Occipital lobe (tissue), 2 donors: ENCODE results near the gene TEX9. TPM values are rescaled to one million over a fixed set of nuclear protein-coding genes. Genes with fewer than 3 reads are reported as not detected.
A peak's percentile ranks its signal among the peaks of the same experiment; 100 is the strongest.

Experiments
- DNase-seq: peaks from one replicate; lab custom pipeline; 2025; lab: John Stamatoyannopoulos, UW
- total RNA-seq: library from RNA; depleted of rRNA; stranded (reverse); fragments of >200 nt; gene quantifications from one replicate; pipeline ENCODE4 v1.2.3, GENCODE V29; 2014

Gene TEX9
- total RNA-seq, 1 donor from 2014 or later = 23.2 TPM

DNA sequence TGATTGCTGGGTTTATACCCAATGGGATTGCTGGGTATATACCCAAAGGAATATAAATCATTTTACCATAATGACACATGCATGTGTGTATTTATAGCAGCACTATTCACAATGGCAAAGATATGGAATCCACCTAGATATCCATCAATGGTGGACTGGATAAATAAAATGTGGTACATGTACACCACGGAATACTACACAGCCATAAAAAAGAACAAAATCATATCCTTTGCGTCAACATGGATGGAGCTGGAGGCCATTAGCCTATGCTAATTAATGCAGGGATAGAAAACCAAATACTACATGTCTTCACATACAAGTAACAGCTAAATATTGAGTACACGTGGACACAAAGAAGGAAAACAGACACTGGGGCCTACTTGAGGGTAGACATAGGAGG lies 77.1 kb downstream of the TEX9 start:
- no peak for DNase-seq

DNA sequence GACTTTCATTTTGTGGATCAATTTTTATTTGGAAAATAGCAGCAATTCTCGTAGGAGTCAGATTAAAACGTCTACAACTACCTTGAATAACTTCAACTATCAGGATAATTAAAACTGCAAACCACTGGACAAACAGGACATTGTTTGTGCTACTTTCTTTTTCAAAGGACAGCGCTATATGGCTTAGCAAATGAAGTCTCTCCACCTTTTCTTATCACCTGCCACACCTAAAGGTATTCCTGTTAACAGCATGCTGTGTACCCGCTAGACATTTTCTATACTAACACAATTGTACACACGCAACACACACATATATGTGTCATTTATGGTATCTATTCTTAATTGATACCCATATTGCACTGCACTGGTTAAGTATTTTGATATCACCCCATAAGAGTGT lies 80.5 kb downstream of the TEX9 start:
- DNase-seq = no peak

DNA sequence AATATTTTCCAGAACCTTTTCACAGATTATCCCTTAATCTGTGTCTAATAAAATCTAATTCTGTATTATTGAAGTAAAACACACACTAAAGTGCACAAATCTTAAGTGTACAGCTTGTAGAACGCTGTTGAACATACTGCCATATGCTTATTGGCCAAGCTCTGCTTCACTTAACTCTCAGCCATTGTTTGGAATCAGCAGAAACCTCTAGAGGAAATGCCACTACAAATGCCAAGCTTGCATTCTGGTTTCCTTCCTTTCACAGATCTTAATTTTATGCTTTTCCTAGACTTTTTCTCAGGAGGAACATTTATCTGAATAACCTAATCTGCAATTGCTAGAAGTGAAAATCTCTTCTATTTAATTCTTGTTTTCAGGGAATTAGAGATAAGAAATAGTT lies 89.6 kb downstream of the TEX9 start:
- no peak for DNase-seq

DNA sequence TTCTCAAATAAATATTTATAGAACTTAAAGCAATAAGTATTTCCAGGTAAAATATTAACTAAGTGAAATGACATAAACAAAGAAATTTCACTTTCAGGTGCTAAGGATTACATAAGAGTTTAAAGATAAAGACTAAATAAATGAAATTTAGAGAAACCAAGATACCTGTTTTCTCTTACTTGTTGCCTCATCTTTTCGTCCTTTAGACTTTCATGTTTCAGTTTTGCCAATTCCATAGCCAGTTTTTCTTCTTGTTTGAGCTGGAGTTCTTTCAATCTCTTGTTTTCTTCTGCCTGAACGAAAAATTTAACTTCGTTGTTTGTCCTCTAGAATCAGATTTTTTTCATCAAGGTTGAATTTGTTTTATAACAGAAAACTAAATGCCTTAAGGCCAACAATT lies 91.0 kb downstream of the TEX9 start:
- DNase-seq = no peak

DNA sequence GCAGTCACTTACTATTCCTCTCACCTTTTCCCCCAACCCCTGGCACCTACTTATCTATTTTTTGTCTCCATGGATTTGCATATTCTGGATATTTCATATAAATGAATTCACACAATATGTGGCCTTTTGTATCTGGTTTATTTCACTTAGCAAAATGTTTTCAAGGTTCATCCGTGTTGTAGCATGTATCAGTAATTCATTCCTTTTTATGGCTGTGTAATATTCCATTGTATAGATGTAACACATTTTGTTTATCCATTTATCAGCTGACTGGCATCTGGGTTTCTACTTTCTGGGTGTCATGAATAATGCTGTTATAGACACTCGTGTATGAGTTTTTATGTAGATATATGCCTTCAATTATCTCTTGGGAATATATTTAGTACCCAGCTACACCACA lies 93.9 kb downstream of the TEX9 start:
- DNase-seq = no peak

DNA sequence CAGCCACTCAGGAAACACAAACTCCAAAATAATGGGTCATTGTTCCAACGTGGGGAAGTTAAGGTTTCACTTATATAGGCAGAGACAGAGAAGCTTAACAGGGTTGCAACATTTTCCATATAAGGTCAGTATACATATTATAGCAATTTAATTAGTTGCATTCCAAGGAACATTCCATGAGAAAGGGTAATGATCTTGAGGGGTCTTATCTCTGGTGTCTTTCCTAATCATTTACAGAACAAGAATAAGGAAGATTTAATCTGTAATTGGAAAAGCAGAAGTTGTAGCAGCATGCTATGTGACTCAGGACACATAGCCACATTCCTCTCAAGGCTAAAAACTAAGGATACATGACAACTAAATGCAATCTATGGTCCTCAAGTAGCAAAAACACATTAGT lies 94.8 kb downstream of the TEX9 start:
- DNase-seq = no peak

DNA sequence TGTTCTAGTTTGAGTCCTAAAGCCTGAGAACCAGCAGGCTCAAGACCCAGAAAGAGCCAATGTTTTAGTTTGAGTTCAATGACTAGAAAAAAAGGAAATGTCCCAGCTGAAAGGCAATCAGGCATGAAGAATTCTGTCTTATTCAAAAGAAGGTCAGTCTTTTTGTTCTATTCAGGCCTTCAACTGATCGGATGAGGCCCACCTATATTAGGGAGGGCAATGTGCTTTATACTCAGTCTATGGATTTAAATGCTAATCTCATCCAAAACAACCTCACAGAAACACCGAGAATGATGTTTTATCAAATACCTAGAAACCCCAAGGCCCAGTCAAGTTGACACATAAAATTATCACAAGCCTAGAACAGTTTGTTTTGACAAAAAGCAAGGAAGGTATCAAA lies 95.7 kb downstream of the TEX9 start:
- no peak for DNase-seq

DNA sequence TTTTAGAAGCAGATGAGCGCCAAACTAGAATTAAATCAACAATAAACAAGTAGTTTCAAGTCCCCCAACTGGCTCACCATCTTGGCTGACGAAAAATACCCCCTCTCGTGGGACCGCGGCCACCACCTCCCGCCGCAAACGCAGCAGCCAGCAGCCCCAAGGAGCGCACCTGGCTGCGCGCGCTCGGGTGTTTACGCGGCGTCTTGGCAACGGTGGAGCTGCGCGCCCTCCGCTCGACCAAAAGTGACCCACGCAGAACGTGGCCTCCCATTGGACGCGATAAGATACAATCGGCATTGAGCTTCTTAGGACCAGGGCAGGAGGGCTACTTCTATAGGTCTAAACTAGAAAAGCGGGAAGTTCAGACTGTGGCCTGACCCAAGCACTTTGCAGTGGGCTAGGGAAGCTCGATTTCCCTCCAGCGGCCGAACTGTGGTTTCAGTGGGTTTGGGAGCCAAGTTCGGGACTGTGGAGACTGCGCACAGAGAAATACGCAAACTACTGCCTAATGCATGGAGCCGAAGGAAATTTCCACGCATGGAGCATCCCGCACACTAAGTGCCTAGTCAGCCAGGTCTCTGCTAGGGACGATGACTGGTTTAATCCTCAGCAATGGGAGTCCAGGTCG lies 99.8 kb downstream of the TEX9 start, which contains the start of gene MNS1:
MNS1 (minus strand) TSS at position 245 of the 628 bp plus-strand sequence; CDS start at position 80, 165 bp downstream.
- DNase-seq = peak; percentile 83

DNA sequence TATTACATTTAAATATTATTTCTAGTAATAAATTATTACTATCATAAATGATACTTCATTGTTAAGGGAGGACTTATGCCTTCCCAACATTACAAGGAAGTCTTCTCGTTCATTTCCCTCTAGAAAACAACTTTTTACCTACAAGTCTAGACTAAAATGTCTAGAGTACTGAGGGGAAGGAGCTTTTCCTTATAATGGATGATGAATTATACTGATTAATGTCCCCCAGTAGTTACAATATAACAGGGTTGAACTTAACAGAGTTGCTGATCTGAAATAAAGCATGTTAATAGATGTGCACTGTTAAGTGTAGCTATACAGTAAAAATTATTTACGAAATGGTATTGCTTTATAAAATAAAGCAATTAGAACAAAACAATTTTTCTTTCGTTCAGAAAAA lies 102.4 kb downstream of the TEX9 start:
- DNase-seq = no peak

DNA sequence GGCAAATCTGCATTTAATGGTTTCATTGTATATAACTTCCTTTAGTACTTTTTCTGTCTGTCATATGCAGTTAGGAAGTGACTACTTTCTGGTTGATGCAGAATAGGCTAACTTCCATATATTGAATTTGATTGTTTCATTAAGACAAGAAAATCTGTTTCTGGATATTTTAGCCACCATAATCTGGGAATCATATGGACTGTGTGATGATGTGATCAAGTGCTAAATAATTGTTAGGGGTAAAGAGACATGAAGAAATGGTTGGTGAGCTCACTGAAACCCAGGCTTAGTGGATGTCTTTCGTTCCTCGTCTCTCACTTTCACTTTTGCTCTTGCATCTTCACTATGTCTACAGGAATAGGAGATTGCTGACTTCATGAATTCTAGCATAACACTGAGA lies 103.2 kb downstream of the TEX9 start:
- DNase-seq = no peak

DNA sequence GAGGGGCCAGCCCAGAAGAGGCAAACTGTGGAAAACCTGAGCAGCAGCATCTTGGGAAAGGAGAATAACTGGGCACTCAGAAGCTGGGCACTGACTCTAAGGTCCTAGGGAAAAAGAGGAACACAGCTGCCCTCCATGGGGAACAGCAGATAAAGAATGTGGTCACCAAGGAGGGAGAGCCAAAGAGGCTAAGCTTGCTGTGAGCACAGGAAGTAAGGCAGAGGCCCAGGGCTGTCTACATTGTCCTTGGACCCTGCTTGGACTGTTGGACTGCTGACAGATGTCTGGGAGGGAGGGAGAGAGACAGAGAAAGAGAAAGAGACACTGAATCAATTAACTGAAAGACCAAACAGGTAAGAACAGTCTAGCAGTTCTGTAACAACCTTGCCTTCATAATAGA lies 104.3 kb downstream of the TEX9 start:
- no peak for DNase-seq

DNA sequence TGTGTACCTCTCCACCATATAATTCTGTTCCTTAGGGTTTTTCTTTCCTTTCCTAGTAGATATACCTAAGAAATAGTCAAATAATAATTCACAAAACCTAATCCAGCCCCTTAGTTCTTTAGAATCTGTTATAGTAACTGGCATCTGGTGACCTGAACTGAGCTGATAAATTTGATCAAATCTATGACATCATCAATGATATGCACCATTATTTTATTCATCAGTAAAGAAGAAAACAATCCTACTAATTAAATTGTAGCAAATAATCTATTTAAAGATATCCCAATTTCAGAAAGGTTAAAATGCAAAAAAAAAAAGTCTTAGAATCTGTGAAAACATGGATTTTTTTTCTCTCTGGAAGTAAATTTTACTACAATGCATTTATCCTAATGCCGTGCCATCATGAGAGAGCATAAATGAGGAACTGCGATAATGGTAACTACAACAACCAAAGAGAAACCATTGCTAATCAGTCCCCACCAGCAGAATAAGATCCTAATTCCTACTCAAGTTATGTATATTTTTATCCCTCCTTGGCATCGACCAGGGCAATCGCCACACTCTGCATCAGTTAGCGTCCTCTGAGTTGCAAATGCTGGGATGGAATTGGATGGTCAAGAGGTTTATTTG lies 106.3 kb downstream of the TEX9 start:
- DNase-seq = no peak

DNA sequence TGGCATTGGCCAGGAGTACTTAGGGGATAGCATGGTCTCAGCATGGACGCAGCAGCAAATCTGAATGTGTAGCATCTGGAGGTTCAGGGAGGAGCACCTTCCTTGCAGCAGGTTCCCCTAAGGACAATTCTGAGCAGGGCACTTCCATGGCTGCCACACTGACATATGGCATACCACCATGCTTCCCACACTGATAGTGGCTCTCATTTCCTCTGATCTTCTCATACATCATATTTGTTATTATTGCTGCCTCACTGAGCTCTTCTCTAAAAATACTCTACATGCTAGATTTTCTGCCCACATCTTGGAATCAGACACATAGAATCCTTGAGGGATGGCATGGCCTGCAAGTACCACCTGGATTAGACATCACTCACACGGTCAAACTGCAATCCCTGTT lies 107.1 kb downstream of the TEX9 start:
- DNase-seq = no peak

DNA sequence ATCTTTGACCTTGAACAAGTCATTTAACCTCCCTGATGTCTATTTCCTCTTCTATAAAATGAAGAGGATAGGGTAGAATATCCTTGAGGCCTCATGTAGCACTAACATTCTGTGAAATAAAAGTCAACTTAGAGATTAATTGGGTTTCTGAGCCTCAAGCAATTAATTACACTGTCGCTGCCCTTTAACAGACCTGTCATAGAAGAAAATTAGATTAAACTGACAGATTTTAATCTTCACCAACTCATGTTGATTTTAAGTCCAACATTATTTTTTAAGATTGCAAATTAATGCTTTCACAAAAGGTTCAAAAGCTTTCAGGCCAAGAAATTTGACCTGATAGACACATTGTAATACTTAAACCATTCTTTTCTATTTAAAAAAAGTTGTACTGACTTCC lies 107.8 kb downstream of the TEX9 start:
- DNase-seq = no peak

DNA sequence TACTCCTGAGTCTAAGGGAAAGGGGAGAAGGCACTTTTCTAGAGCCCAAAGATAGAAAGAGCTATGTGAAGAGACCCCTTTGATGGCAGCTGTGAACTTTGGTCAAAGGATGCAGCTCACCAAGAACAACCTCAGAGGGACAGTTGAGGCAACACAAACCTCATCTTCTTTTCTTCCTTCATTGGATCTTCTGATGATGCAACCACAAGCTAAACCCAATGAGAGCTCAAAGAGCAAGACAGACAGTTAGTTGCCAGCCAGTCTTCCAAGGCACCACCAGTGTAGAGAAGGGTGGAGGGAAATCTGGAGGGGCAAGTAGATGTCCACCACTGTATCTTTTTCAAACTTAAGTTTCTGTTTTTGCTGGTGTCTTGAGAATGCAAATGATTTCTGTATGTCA lies 110.1 kb downstream of the TEX9 start:
- no peak for DNase-seq

Other genes with a start within 250 kb of the TEX9 start
- gene RFX7, start 121.5 kb upstream of the TEX9 start, total RNA-seq = 22.3 TPM
- 1.9 TPM for gene MNS1, start 99.7 kb downstream of the TEX9 start, total RNA-seq